HFF-Myc (cell line): ENCODE data around the gene PIGN.

Experiments
- DNase-seq: peaks from one replicate; pipeline ENCODE4 v3.0.0-alpha.2; 2011; ENCODE audit warnings: low read depth; ENCODE audit errors: extremely low read depth
- H3K4me3 ChIP-seq: replicated peaks from 2 replicates; pipeline ENCODE4 v1.5.1; 2011; ENCODE audit warnings: low read depth, mild to moderate bottlenecking, control low read depth, low read length
- CTCF ChIP-seq: IDR thresholded peaks from 2 replicates; pipeline ENCODE4 v1.5.1; 2012; ENCODE audit warnings: mild to moderate bottlenecking, low read depth, low read length, control low read depth; ENCODE audit errors: missing control alignments

Gene PIGN

GRCh38 chr18:62210138-62210537, 23.3 kb upstream of the PIGN start:
- TF ChIP-seq CTCF, result no peak
- no peak overlapping the region for H3K4me3 ChIP-seq
- DNase-seq, result no peak

GRCh38 chr18:62209046-62209445, 22.2 kb upstream of the PIGN start:
- DNase-seq, result no peak
- H3K4me3 ChIP-seq, result no peak overlapping the region
- no peak for TF ChIP-seq CTCF

- no peak for DNase-seq
- no peak for TF ChIP-seq CTCF
- no peak overlapping the region for H3K4me3 ChIP-seq
These were observed 19.7 kb upstream of the PIGN start for GRCh38 chr18:62206593-62206992.

- DNase-seq, result no peak
- TF ChIP-seq CTCF, result no peak
- no peak overlapping the region for H3K4me3 ChIP-seq
These were observed 19.0 kb upstream of the PIGN start for GRCh38 chr18:62205824-62206223.

GRCh38 chr18:62201870-62202269, 15.0 kb upstream of the PIGN start:
- no peak overlapping the region for H3K4me3 ChIP-seq
- DNase-seq, result no peak

GRCh38 chr18:62200121-62200914, 13.5 kb upstream of the PIGN start:
- no peak overlapping the region for H3K4me3 ChIP-seq
- no peak for DNase-seq
- TF ChIP-seq CTCF, result no peak

More at GRCh38 chr18:62201870-62202269, 15.0 kb upstream of the PIGN start:
- no peak for TF ChIP-seq CTCF

GRCh38 chr18:62199629-62200028, 12.8 kb upstream of the PIGN start:
- no peak for DNase-seq
- H3K4me3 ChIP-seq, result no peak overlapping the region
- TF ChIP-seq CTCF, result no peak
